NCI-H526 treated with DMSO at 0.1 percent for 48 hours (cell line): ENCODE data around the gene CRMP1.
"Not testable (repeated sequence)": the region's sequence is repeated elsewhere in the genome, so short reads cannot be mapped to it uniquely, and the experiment has no call there.

ENCODE experiments used
- DNase-seq: peaks from one replicate; lab custom pipeline; 2025; lab: John Stamatoyannopoulos, UW

Gene CRMP1

DNA sequence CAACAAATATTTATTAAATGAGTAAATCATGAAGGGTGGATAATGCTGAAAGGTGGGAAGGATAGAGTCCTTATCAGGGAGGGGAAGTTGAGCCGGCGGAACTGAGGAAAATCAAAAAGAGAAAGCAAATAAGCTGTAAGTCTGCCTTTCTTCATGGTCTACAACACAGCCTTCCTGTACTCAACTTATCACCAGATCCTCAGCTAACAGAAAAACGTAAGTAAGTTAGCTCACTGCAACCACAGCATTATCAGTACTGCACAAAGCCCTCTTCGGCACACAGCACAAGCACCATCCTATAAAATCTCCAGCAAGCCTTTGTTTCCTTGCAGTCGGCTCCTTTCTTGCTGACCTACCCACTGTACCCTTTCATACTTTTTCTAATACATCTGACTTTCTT is 70.3 kb downstream of the CRMP1 start:
- DNase-seq, result no peak

DNA sequence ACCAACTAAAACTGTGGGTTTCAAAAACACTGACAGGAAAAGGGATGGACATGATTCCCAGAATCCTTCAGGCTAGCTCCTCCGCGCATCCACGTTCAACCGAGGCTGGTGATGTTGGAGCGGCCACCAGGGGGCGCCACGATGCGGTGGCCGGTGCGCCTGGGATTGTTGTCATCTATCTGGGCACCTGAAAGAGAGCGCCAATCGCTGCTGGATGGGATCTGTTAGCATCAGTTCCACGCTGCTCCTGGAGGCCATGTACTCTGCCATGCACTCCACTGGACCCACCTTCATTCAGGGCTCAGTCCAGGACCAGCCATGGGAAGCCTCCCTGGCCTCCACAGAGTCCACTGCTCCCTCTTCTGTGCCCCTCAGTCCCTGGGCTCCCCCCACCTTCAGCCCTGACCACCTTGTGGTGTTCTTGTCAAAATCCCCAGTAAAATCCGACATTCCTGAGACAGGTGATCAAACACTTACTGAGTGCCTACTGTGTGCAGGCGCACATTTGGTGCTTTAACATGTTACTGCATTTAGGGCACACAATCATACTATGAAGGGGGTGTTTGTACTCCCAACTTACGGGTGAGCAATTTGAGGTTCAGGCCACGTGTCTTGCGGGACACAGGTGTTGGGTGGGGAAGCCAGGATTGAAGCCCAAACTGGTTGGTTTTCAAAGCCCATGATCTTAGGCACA is 71.1 kb downstream of the CRMP1 start:
- DNase-seq, result no peak

GRCh38 chr4:5816851-5817375 is 76.0 kb downstream of the CRMP1 start:
- DNase-seq, result no peak

DNA sequence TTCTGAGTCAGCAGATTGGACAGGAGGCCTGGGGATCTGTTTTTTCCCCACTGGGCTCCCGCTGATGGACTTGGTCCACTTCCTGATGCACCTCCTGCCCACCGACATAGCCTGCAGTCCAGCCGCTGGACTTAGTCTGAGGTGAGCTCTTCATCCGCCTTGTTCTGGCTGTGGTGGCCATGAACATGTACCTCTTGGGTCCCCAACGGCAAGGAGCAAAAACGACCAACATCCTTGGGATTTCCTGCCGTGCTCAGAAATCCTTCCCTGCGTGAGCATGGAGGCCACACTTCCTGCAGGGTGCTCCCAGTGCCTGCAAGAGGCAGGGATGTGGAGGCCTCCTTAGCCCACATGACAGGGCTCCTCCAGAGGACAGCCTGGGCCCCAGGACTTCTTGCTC is 76.8 kb downstream of the CRMP1 start:
- DNase-seq, result no peak

- DNase-seq, result no peak
These were observed 77.2 kb downstream of the CRMP1 start for GRCh38 chr4:5815641-5816040.

- DNase-seq, result no peak
These were observed 78.5 kb downstream of the CRMP1 start for GRCh38 chr4:5814421-5814820.

DNA sequence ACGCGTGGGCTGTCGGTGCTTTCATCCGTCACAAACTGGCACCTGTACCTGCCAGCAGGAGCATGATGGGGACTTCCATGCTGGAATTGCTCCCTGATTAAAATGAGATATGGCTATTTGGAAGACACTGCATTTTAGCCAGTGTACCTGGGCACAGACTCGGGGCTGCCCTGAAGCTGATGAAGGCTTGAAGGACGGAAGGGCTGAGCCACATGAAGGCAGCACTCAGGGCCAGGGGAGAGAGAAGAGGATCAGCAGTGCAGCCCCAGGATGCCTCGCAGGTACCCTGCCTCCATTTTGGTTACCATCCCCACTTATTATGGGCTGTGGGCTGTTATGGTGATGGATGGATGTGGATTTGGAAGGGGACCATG is 79.0 kb downstream of the CRMP1 start:
- DNase-seq, result no peak

GRCh38 chr4:5812506-5813229 is 80.2 kb downstream of the CRMP1 start:
- DNase-seq, result peak; percentile 81

GRCh38 chr4:5812057-5812456 is 80.8 kb downstream of the CRMP1 start:
- not testable (repeated sequence) for DNase-seq

DNA sequence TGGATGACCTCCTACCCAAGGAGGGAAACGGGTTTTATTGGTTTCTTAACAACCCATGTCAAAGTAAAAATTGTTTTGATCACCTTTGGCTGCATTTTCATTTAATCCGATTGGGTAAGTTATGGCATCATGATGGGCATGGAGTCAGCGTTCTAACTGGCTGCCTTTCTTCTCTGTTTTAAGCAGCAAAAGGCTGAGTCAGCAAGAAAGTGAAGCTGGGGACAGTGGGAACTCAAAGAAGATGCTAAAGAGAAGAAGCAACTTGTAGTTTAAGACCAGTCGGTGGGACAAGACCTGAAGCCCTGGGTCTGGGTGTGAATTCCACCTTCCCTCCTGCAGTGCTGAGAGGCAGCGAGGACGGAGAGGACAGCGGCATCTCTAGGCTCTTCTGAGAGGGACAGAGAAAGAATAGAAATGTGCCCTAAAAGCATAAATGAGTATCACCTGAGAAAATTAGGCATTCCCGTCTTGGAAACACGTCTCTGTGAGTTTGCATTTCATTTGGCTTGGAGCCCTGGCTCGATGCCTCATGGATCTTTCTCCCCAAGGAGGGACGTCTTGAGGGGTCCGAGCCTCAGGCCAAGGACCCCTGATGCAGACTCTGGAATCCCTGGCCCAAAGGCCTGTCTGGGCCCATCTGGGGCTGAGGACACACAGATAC is 82.0 kb downstream of the CRMP1 start:
- no peak for DNase-seq

GRCh38 chr4:5810151-5810550 is 82.7 kb downstream of the CRMP1 start:
- DNase-seq, result no peak

DNA sequence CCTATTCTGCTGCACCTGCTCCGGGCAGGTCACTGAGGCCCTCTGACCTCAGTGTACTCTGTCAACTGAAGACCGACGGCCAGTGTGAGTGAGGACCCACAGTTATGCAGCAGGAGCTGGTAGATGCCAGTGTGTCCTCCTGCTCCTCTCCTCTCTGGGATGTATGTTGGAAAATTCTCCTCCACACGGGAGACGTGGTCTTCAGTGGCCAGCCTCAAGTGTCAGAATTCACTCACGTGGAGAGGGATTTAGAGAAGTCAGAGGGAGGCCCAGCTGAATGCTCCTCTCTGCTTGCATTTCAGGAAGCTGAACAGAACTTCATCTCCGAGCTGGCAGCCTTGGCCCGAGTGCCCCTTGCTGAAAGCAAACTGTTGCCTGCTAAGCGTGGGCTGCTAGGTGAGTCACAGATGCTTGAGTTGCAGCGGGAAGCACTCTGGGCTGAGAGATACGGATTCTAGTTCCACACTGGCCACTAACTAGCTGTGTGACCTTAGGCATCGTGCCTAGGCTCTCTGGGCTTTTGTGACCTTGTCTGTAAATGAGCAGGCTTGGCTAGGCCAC is 83.6 kb downstream of the CRMP1 start:
- DNase-seq, result no peak

DNA sequence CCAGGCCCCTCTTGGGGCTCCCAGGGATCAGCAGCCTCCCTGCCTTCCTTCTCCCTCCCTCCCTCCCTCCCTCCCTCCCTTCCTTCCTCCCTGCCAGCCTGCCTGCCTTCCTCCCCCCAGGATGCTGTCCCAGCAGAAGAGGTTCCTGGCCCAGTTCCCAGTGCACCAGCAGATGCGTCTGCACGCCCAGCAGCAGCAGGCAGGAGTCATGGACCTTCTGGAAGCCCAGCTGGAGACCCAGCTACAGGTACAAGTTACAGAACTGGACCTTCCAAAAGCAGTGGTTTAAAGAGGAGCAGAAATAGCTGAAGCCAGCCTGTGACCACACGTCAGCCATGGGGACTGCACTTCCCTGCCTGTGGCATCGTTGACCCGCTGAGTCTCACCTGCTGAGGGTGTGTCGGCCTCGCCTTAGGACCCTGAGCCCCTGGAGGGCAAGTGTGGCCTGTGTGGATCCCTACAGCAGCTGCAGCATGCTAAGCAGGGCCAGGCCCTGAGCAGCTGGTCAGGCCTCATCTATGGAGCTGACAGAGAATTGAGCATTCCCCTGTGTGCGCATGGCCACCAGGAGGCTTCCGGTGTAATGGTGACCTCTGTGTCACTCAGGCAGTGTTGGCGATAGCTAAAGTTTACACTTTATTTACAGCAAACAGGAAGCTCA is 84.7 kb downstream of the CRMP1 start:
- no peak for DNase-seq

DNA sequence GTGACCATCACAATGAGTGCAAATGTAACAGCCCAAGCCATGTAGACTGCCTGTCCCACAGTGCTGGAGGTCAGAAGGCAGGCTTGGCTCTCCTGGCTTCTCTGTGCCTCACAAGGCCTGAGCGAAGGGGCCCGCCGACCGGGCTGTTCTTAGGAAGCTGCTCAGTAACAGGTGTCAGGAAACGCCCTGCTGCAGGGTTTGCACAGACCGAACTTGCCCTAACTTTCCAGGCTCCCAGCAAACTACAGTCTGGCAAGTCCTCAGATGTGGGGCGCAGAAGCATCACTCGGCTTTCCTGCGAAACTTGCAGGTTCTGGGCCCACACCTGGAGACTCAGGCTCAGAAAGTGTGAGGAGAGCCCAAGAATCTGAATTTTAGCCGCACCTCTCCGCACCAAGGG is 87.6 kb downstream of the CRMP1 start:
- no peak for DNase-seq

- DNase-seq, result no peak
These were observed 88.2 kb downstream of the CRMP1 start for GRCh38 chr4:5804656-5805055.

DNA sequence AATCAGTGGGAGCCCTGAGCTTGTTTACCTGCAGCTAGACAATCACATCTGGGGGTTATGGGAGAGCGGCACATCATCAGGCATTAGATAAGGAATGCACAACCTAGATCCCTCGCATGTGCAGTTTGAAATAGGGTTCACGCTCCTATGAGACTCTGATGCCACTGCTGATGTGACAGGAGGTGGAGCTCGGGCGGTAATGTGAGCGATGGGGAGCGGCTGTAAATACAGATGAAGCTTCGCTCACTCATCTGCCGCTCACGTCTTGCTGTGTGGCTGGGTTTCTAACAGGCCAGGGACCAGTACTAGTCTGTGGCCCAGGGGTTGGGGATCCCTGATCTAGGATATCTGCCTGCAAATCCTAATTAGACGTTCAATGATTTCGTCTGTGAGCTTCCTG is 90.3 kb downstream of the CRMP1 start:
- DNase-seq, result no peak

GRCh38 chr4:5801696-5802095 is 91.2 kb downstream of the CRMP1 start:
- DNase-seq, result no peak

- no peak for DNase-seq
These were observed 92.4 kb downstream of the CRMP1 start for GRCh38 chr4:5800496-5800895.

- no peak for DNase-seq
These were observed 93.5 kb downstream of the CRMP1 start for GRCh38 chr4:5799406-5799805.

GRCh38 chr4:5798946-5799345 is 93.9 kb downstream of the CRMP1 start:
- DNase-seq, result no peak

- no peak for DNase-seq
These were observed 94.4 kb downstream of the CRMP1 start for GRCh38 chr4:5798462-5798861.

GRCh38 chr4:5797866-5798265 is 95.0 kb downstream of the CRMP1 start:
- DNase-seq, result no peak
